ENCODE results near the gene SIRPB2.

Gene SIRPB2

GRCh38 chr20:1448081-1448620, 43.1 kb downstream of the SIRPB2 start:
- in situ Hi-C loops (cut with MboI; ENCODE audit: low pct_unique_long_range_greater_than_20kb, low sequenced_read_pairs, unreplicated experiment): no loop called here

DNA sequence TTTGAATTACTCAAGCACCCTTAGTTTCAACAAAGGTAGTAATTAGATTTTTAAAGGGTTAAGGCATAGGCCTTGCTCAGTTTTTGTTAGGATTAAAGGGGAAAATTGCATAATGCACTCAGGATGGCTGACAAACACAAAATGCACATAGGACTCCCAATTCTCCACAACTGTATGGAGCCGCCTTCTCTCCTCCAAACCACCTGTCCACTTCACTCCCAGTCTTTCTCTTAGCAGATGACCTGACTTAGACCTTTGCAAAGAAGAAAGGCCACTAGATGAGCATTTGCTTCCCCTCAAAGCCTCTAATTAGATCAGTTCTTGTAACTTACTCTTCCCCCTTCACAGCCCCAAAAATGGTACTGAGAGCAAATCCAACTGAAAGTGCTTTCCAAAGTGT, 44.7 kb downstream of the SIRPB2 start:
- in situ Hi-C loops (cut with MboI; ENCODE audit: low pct_unique_long_range_greater_than_20kb, low sequenced_read_pairs, unreplicated experiment): no loop called here
- TF ChIP-seq CTCF (IDR thresholded peaks at IDR 0.05; ENCODE audit: extremely low read depth, insufficient read depth, missing control alignments): no peak
- no peak for DNase-seq (ENCODE audit: low spot score)

More at GRCh38 chr20:1448081-1448620, 43.1 kb downstream of the SIRPB2 start:
- TF ChIP-seq CTCF (IDR thresholded peaks at IDR 0.05; ENCODE audit: extremely low read depth, insufficient read depth, missing control alignments): no peak
- DNase-seq (ENCODE audit: low spot score): no peak

DNA sequence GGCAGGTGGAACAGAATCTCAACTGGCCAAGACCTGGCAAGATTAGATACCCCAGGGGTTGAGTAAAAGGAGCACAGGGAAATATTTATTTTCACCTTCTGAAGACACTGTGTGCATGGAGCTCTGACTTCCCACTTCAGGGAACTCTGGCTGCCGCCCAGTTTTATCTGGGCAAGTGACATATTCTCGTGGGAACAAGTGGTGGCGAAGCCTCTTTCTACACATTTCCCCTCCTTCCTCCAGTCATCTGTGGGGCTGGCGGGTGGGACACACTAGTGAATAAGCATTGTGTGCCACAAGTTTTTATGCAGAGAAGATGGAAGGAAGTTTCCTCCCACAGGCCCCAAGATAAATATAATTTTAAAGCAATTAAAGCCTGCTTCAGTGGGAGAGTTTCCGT, 48.1 kb downstream of the SIRPB2 start:
- DNase-seq (ENCODE audit: low spot score): no peak
- in situ Hi-C loops (cut with MboI; ENCODE audit: low pct_unique_long_range_greater_than_20kb, low sequenced_read_pairs, unreplicated experiment): no loop called here
- TF ChIP-seq CTCF (IDR thresholded peaks at IDR 0.05; ENCODE audit: extremely low read depth, insufficient read depth, missing control alignments): no peak

DNA sequence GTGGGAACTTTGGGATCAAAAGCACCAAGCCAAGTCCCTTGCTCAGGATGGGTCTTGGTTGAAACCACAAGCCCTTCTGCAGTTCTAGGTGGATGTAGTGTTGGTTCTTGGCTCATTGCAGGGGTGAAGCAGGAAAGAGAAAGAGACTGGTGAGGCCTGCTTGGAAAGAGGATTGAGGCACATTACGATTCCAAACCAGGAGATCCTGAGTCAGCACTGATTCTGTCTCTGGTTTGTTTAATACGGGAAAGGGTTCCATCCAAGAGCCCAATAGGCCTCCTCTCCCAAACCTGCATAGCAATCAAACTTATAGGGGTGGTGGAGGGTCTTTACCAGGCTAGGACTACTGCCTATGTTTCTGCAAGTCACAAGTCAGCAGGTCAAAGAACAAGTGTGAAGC, 48.9 kb downstream of the SIRPB2 start:
- DNase-seq (ENCODE audit: low spot score): no peak
- no peak for TF ChIP-seq CTCF (IDR thresholded peaks at IDR 0.05; ENCODE audit: extremely low read depth, insufficient read depth, missing control alignments)
- in situ Hi-C loops (cut with MboI; ENCODE audit: low pct_unique_long_range_greater_than_20kb, low sequenced_read_pairs, unreplicated experiment): no loop called here

GRCh38 chr20:1441133-1441532, 50.1 kb downstream of the SIRPB2 start:
- in situ Hi-C loops (cut with MboI; ENCODE audit: low pct_unique_long_range_greater_than_20kb, low sequenced_read_pairs, unreplicated experiment): no loop called here
- no peak for DNase-seq (ENCODE audit: low spot score)
- TF ChIP-seq CTCF (IDR thresholded peaks at IDR 0.05; ENCODE audit: extremely low read depth, insufficient read depth, missing control alignments): no peak

DNA sequence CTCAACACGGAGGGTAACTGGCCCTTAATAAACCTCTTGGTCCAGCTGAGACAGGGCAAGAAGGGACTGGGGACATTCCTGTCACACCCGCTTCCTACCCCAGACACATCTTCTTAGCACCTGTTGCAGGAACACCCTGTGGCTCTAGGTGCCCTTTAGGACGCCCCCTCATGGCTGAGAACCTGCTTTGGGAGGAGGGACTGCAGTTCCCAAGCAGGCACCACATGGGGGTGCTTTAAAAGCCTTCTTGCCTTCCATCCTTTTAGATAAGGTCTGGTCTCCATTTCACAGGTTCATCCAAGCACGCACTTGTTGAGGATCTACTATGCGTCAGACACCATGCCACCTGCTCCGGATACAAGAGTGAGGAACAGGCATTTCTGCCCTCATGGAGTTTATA, 51.2 kb downstream of the SIRPB2 start:
- DNase-seq (ENCODE audit: low spot score): no peak
- TF ChIP-seq CTCF (IDR thresholded peaks at IDR 0.05; ENCODE audit: extremely low read depth, insufficient read depth, missing control alignments): peak; percentile 59
- in situ Hi-C loops (cut with MboI; ENCODE audit: low pct_unique_long_range_greater_than_20kb, low sequenced_read_pairs, unreplicated experiment): no loop called here

- TF ChIP-seq CTCF (IDR thresholded peaks at IDR 0.05; ENCODE audit: extremely low read depth, insufficient read depth, missing control alignments): no peak
- no peak for DNase-seq (ENCODE audit: low spot score)
- in situ Hi-C loops (cut with MboI; ENCODE audit: low pct_unique_long_range_greater_than_20kb, low sequenced_read_pairs, unreplicated experiment): loop anchor here (5.0 kb wide), 1 partner anchor 126 kb away; no protein-coding TSS in a partner anchor
These were observed 52.9 kb downstream of the SIRPB2 start for GRCh38 chr20:1438361-1438760.

All from GM13977 (cell line).